GM19455 (cell line): ENCODE measurements around the gene KRTAP25-1.

ENCODE experiments used
- ATAC-seq: cut with Tn5 transposase; IDR thresholded peaks from one replicate; pipeline ENCODE4 v1.9.1; 2021; ENCODE audit not compliant: unreplicated experiment

KRTAP25-1 gene

GRCh38 chr21:30289215-30289614, at the start of gene KRTAP25-1:
TSS of gene KRTAP25-1 (minus strand) at chr21:30289514. CDS start at chr21:30289490, 24 bp downstream.
- no peak for ATAC-seq

- no peak for ATAC-seq
Observed at GRCh38 chr21:30338717-30339116, 49.4 kb upstream of the KRTAP25-1 start.

GRCh38 chr21:30337772-30338171, 48.5 kb upstream of the KRTAP25-1 start:
- ATAC-seq: no peak

- ATAC-seq: no peak
Observed at GRCh38 chr21:30337276-30337744, 48.0 kb upstream of the KRTAP25-1 start, which contains the start of gene KRTAP27-1. TSS of gene KRTAP27-1 (minus strand) at chr21:30337694. CDS start at chr21:30337668, 26 bp downstream.

- ATAC-seq: no peak
Observed at GRCh38 chr21:30336596-30336995, 47.3 kb upstream of the KRTAP25-1 start.

- no peak for ATAC-seq
Observed at GRCh38 chr21:30333736-30334135, 44.4 kb upstream of the KRTAP25-1 start.

- no peak for ATAC-seq
Observed at GRCh38 chr21:30332681-30333080, 43.4 kb upstream of the KRTAP25-1 start.

- no peak for ATAC-seq
Observed at GRCh38 chr21:30329203-30329875, 40.0 kb upstream of the KRTAP25-1 start.

- no peak for ATAC-seq
Observed at GRCh38 chr21:30326390-30326789, 37.1 kb upstream of the KRTAP25-1 start.

GRCh38 chr21:30320215-30320614, 30.9 kb upstream of the KRTAP25-1 start, which contains the start of gene KRTAP26-1:
TSS of gene KRTAP26-1 (minus strand) at chr21:30320315. CDS start at chr21:30320035, 280 bp downstream.
- no peak for ATAC-seq

- ATAC-seq: no peak
Observed at GRCh38 chr21:30315701-30316100, 26.4 kb upstream of the KRTAP25-1 start.

GRCh38 chr21:30306884-30307283, 17.6 kb upstream of the KRTAP25-1 start:
- ATAC-seq: no peak

GRCh38 chr21:30305136-30305535, 15.8 kb upstream of the KRTAP25-1 start:
- no peak for ATAC-seq

- no peak for ATAC-seq
Observed at GRCh38 chr21:30282850-30283249, 6.5 kb downstream of the KRTAP25-1 start, which contains the start of gene KRTAP24-1. TSS of gene KRTAP24-1 (minus strand) at chr21:30282950. CDS start at chr21:30282932, 18 bp downstream.

- no peak for ATAC-seq
Observed at GRCh38 chr21:30271611-30272010, 17.7 kb downstream of the KRTAP25-1 start.

GRCh38 chr21:30271156-30271555, 18.2 kb downstream of the KRTAP25-1 start:
- no peak for ATAC-seq

GRCh38 chr21:30269803-30270530, 19.3 kb downstream of the KRTAP25-1 start:
- no peak for ATAC-seq

- no peak for ATAC-seq
Observed at GRCh38 chr21:30268608-30269197, 20.6 kb downstream of the KRTAP25-1 start.

- ATAC-seq: no peak
Observed at GRCh38 chr21:30257773-30258172, 31.5 kb downstream of the KRTAP25-1 start.

GRCh38 chr21:30256100-30256499, 33.2 kb downstream of the KRTAP25-1 start:
- ATAC-seq: no peak

- ATAC-seq: no peak
Observed at GRCh38 chr21:30255679-30256078, 33.6 kb downstream of the KRTAP25-1 start.

- no peak for ATAC-seq
Observed at GRCh38 chr21:30251781-30252180, 37.5 kb downstream of the KRTAP25-1 start.
